ENCODE results near the gene RNU5B-1. TPM values are rescaled to one million over a fixed set of nuclear protein-coding genes. Genes with fewer than 3 reads are reported as not detected.

RNU5B-1 gene
- total and polyA plus RNA-seq, 2 of the 8 experiments (the other 6 are each of a cell fraction or from before 2014, with no cell fraction given): not detected

DNA sequence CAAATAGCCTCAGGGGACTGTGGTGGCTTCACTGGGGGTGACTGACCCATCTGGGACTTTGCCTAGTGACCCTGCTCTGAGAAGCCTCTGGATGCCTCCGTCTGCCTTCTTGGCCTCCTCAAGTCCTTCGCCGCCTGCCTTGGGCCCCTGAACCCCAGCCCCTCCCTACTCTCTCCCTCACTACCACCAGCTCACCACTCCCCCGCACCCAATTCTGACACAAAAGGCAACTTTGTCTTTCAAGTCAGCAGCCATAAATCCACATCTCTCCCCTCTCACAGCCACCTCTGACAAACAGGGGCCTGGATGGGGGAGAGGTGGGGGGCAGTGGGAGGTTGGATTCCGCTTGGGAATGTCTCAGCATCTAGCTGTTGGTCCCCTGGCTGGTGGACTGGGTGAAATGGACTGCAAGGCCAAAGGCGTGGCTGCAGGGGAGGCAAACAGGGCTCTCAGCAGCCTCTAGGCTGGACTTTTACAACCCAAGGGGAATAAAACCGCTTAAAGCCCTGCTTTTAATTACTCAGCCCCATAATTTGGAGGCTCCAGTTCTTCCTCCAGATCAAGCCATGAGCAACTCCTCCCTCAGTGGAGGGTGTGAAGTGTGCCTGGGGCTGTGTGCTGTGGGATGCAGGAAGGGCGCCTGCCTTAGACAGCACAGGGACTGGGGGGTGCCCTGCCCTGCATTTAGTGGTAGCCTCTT lies 39.9 kb downstream of the RNU5B-1 start:
- no peak overlapping the region for H2BK120ac ChIP-seq (replicated peaks; ENCODE audit: low read depth, low read length)
- no peak overlapping the region for H3K4ac ChIP-seq (replicated peaks; ENCODE audit: insufficient read length, low read depth, low read length)
- H3K4me2 ChIP-seq (ENCODE audit: insufficient read depth in 1 of 2, low read depth in 2 of 2, low read length in 2 of 2): no peak overlapping the region
- H2AK5ac ChIP-seq (ENCODE audit: low read depth, low read length): no peak overlapping the region
- H3K4me3 ChIP-seq (ENCODE audit: extremely low read depth in 1 of 4, insufficient read depth in 2 of 4, low read depth in 3 of 4, low read length in 4 of 4): no peak overlapping the region
- no peaks in the 10 kb centered on the region for H3K27me3 ChIP-seq (replicated peaks in 1 of 4; ENCODE audit: control insufficient read depth in 3 of 4, extremely low read depth in 1 of 4, insufficient read depth in 3 of 4, low read length in 3 of 4)
- H3K9ac ChIP-seq (replicated peaks in 1 of 4; ENCODE audit: extremely low read depth in 1 of 4, low read depth in 3 of 4, low read length in 3 of 4): no peak overlapping the region
- H3K36me3 ChIP-seq (ENCODE audit: control insufficient read depth in 2 of 4, insufficient read depth in 4 of 4, low read length in 3 of 4): no peaks in the 10 kb centered on the region
- H4K5ac ChIP-seq (ENCODE audit: insufficient read length, low read depth, low read length): no peak overlapping the region
- no peaks in the 10 kb centered on the region for H3K23me2 ChIP-seq (ENCODE audit: low read depth, low read length)
- H2BK20ac ChIP-seq (ENCODE audit: low read length): no peak overlapping the region
- TF ChIP-seq SIX5 (IDR thresholded peaks at IDR 0.05; ENCODE audit: low read depth, low read length): no peak
- TF ChIP-seq SRF (IDR thresholded peaks at IDR 0.05; ENCODE audit: low read depth, low read length): no peak
- no peak for TF ChIP-seq RFX5 (IDR thresholded peaks at IDR 0.05; ENCODE audit: borderline replicate concordance, low read depth, low read length)
- TF ChIP-seq JUND (IDR thresholded peaks at IDR 0.05; ENCODE audit: low read length): no peak
- no peak for TF ChIP-seq ZNF274 (IDR thresholded peaks at IDR 0.05; ENCODE audit: borderline replicate concordance, extremely low read depth, low read length)
- no peak for TF ChIP-seq CHD2 (IDR thresholded peaks at IDR 0.05; ENCODE audit: low read length)
- no peak for TF ChIP-seq GTF2F1 (IDR thresholded peaks at IDR 0.05; ENCODE audit: borderline replicate concordance, low read depth, low read length)
- TF ChIP-seq, protein P1, sequence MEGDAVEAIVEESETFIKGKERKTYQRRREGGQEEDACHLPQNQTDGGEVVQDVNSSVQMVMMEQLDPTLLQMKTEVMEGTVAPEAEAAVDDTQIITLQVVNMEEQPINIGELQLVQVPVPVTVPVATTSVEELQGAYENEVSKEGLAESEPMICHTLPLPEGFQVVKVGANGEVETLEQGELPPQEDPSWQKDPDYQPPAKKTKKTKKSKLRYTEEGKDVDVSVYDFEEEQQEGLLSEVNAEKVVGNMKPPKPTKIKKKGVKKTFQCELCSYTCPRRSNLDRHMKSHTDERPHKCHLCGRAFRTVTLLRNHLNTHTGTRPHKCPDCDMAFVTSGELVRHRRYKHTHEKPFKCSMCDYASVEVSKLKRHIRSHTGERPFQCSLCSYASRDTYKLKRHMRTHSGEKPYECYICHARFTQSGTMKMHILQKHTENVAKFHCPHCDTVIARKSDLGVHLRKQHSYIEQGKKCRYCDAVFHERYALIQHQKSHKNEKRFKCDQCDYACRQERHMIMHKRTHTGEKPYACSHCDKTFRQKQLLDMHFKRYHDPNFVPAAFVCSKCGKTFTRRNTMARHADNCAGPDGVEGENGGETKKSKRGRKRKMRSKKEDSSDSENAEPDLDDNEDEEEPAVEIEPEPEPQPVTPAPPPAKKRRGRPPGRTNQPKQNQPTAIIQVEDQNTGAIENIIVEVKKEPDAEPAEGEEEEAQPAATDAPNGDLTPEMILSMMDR (IDR thresholded peaks at IDR 0.05; ENCODE audit: control extremely low read depth in 1 of 3, insufficient read depth in 1 of 3, low read depth in 1 of 3, low read length in 3 of 3): no peak
- WGBS, 2 experiments (ENCODE audit: extremely low coverage in 1 of 2, insufficient coverage in 1 of 2, insufficient read length in 1 of 2, insufficient replicate concordance in 2 of 2, low coverage in 1 of 2, low lambda C conversion rate in 2 of 2, missing lambda C conversion rate in 1 of 2): 85% methylated on average over 8 of the region's 8 CpGs; no CpG with 5 or more reads in 1 of the 2 experiments
- peaks cover 0 to 9% of the 10 kb centered on the region in 2 experiments for H4K20me1 ChIP-seq (replicated peaks in 1 of 2; ENCODE audit: control insufficient read depth in 1 of 2, insufficient read depth in 2 of 2, low read length in 2 of 2)
- no peak overlapping the region for H2AFZ ChIP-seq (ENCODE audit: low read length)
- no peak overlapping the region for H3K56ac ChIP-seq (replicated peaks; ENCODE audit: insufficient read length, low read depth, low read length)
- no peak overlapping the region for H2BK12ac ChIP-seq (ENCODE audit: low read depth, low read length)
- H2BK15ac ChIP-seq (ENCODE audit: low read length): no peak overlapping the region
- peaks cover 0 to 9% of the 10 kb centered on the region in 2 experiments; a peak in 1 of 4 replicates for H3K79me2 ChIP-seq (ENCODE audit: control insufficient read depth in 1 of 2, insufficient read depth in 2 of 2, low read length in 2 of 2)
- H3K14ac ChIP-seq (ENCODE audit: insufficient read length): no peak overlapping the region
- ChIA-PET POLR2A (ENCODE audit: partially characterized antibody) (interaction anchor here (1.0 kb wide), 1 partner anchor 40 kb away, joined by 4 read pairs; the partner anchor contains the start of gene RNU5B-1), CTCF (ENCODE audit: partially characterized antibody) (interaction anchor here (1.0 to 2.1 kb wide), 2 partner anchors 9 to 35 kb away, joined by 3 to 5 read pairs; no protein-coding TSS in a partner anchor)
- H3K18ac ChIP-seq (ENCODE audit: extremely low read depth, low read length): no peak overlapping the region
- peaks cover 3% of the 10 kb centered on the region for H3K79me1 ChIP-seq (ENCODE audit: low read depth, low read length)
- DNase-seq (ENCODE audit: low read depth in 1 of 2, low spot score in 2 of 2) (no peak), FAIRE-seq (no peak)
- peaks cover 0 to 10% (median 5%) of the 10 kb centered on the region in 4 experiments; a peak in 4 of 7 replicates for H3K4me1 ChIP-seq (replicated peaks in 1 of 4; ENCODE audit: control insufficient read depth in 3 of 4, insufficient read depth in 4 of 4, low read length in 3 of 4)
- no peaks in the 10 kb centered on the region for H3K9me3 ChIP-seq (ENCODE audit: insufficient read depth in 2 of 2, low read depth in 1 of 2, low read length in 1 of 2)
- no peak overlapping the region for H4K91ac ChIP-seq (replicated peaks; ENCODE audit: insufficient read length, low read length)
- no peak overlapping the region for H3K23ac ChIP-seq (ENCODE audit: insufficient read length)
- H2BK5ac ChIP-seq (ENCODE audit: low read depth, low read length): no peak overlapping the region
- H4K8ac ChIP-seq (ENCODE audit: extremely low read depth, insufficient read depth, low read length): no peak overlapping the region
- no peak overlapping the region for H3K27ac ChIP-seq (ENCODE audit: low read depth, low read length)
